ENCODE results near the gene OR1J2.

OR1J2 gene

GRCh38 chr9:122475717-122476116, 34.9 kb upstream of the OR1J2 start:
- DNase-seq (ENCODE audit: low spot score), result no peak
- no peak for TF ChIP-seq CTCF (IDR thresholded peaks at IDR 0.05; ENCODE audit: borderline replicate concordance, control extremely low read depth, extremely low read depth, insufficient read depth, missing control alignments)
- in situ Hi-C loops (cut with MboI; ENCODE audit: low sequenced_read_pairs, unreplicated experiment), result no loop called here

GRCh38 chr9:122477346-122477745, 33.3 kb upstream of the OR1J2 start:
- no peak for TF ChIP-seq CTCF (IDR thresholded peaks at IDR 0.05; ENCODE audit: borderline replicate concordance, control extremely low read depth, extremely low read depth, insufficient read depth, missing control alignments)
- DNase-seq (ENCODE audit: low spot score), result no peak
- in situ Hi-C loops (cut with MboI; ENCODE audit: low sequenced_read_pairs, unreplicated experiment), result no loop called here

- no peak for DNase-seq (ENCODE audit: low spot score)
- TF ChIP-seq CTCF (IDR thresholded peaks at IDR 0.05; ENCODE audit: borderline replicate concordance, control extremely low read depth, extremely low read depth, insufficient read depth, missing control alignments), result no peak
- in situ Hi-C loops (cut with MboI; ENCODE audit: low sequenced_read_pairs, unreplicated experiment), result no loop called here
Observed at GRCh38 chr9:122477826-122478225, 32.8 kb upstream of the OR1J2 start, which contains the start of gene OR1J1. Gene OR1J1, minus strand, starts transcription at chr9:122477926. Its CDS starts 0 bp downstream, at chr9:122477926.

GRCh38 chr9:122479062-122479461, 31.5 kb upstream of the OR1J2 start:
- no peak for DNase-seq (ENCODE audit: low spot score)
- in situ Hi-C loops (cut with MboI; ENCODE audit: low sequenced_read_pairs, unreplicated experiment), result no loop called here
- no peak for TF ChIP-seq CTCF (IDR thresholded peaks at IDR 0.05; ENCODE audit: borderline replicate concordance, control extremely low read depth, extremely low read depth, insufficient read depth, missing control alignments)

GRCh38 chr9:122498883-122499288, 11.7 kb upstream of the OR1J2 start:
- peak; percentile 37 for DNase-seq (ENCODE audit: low spot score)
- in situ Hi-C loops (cut with MboI; ENCODE audit: low sequenced_read_pairs, unreplicated experiment), result no loop called here
- peak; percentile 66 for TF ChIP-seq CTCF (IDR thresholded peaks at IDR 0.05; ENCODE audit: borderline replicate concordance, control extremely low read depth, extremely low read depth, insufficient read depth, missing control alignments)

GRCh38 chr9:122506964-122507363, 3.6 kb upstream of the OR1J2 start:
- in situ Hi-C loops (cut with MboI; ENCODE audit: low sequenced_read_pairs, unreplicated experiment), result no loop called here
- TF ChIP-seq CTCF (IDR thresholded peaks at IDR 0.05; ENCODE audit: borderline replicate concordance, control extremely low read depth, extremely low read depth, insufficient read depth, missing control alignments), result no peak
- DNase-seq (ENCODE audit: low spot score), result no peak

GRCh38 chr9:122518226-122518625, 7.6 kb downstream of the OR1J2 start:
- no peak for TF ChIP-seq CTCF (IDR thresholded peaks at IDR 0.05; ENCODE audit: borderline replicate concordance, control extremely low read depth, extremely low read depth, insufficient read depth, missing control alignments)
- DNase-seq (ENCODE audit: low spot score), result no peak
- in situ Hi-C loops (cut with MboI; ENCODE audit: low sequenced_read_pairs, unreplicated experiment), result no loop called here
